A673 (cell line): Measurements from ENCODE around the gene PRKG1. TPM values are rescaled to one million over a fixed set of nuclear protein-coding genes. Genes with fewer than 3 reads are reported as not detected.

Experiments
- BruUV-seq: library from RNA; stranded (reverse); fragments of 400-500 nt; replicated peaks from 2 replicates; lab custom pipeline; 2021; lab: Mats Ljungman, UMichigan
- CTCF ChIA-PET: fragments of 300-600 bp; sonication (Branson Sonifier 250); formaldehyde crosslinking; loops from one replicate; lab custom pipeline; 2022; ENCODE audit warnings: antibody characterized with exemption; lab: Charles Lee
- POLR2A ChIA-PET: fragments of 300-600 bp; sonication (Branson Sonifier 250); formaldehyde crosslinking; loops from one replicate; lab custom pipeline; 2022; ENCODE audit warnings: antibody characterized with exemption; ENCODE audit not compliant: low non-redundant PET; lab: Charles Lee
- DNase-seq: peaks from one replicate; pipeline ENCODE4 v3.0.0-alpha.2; 2015; ENCODE audit warnings: low spot score
- H3K27ac ChIP-seq: fragments of 200-600 bp; sonication (generic); 2 replicates; pipeline ENCODE4 v1.5.1; 2016; ENCODE audit warnings: mixed run types, low read depth, mild to moderate bottlenecking, mixed read lengths, antibody characterized with exemption, low read length; ENCODE audit not compliant: poor library complexity, severe bottlenecking
- H3K27me3 ChIP-seq: fragments of 200-600 bp; sonication (generic); replicated peaks from 2 replicates; pipeline ENCODE4 v1.6.1; 2017; ENCODE audit warnings: mixed run types, low read depth, mild to moderate bottlenecking, mixed read lengths, antibody characterized with exemption, low read length; ENCODE audit not compliant: insufficient read depth, poor library complexity
- H3K36me3 ChIP-seq: fragments of 200-600 bp; sonication (generic); 2 replicates; pipeline ENCODE4 v1.6.1; 2016; ENCODE audit warnings: mixed run types, mild to moderate bottlenecking, mixed read lengths, antibody characterized with exemption, low read length; ENCODE audit not compliant: insufficient read depth, poor library complexity, severe bottlenecking
- H3K4me1 ChIP-seq: fragments of 200-600 bp; sonication (generic); 2 replicates; pipeline ENCODE4 v1.6.1; 2017; ENCODE audit warnings: mixed run types, mild to moderate bottlenecking, mixed read lengths, antibody characterized with exemption, low read length; ENCODE audit not compliant: insufficient read depth, poor library complexity, severe bottlenecking
- H3K4me3 ChIP-seq: fragments of 200-600 bp; sonication (generic); 2 replicates; pipeline ENCODE4 v1.5.1; 2016; ENCODE audit warnings: low read depth, mixed run types, mild to moderate bottlenecking, mixed read lengths, low read length; ENCODE audit not compliant: poor library complexity, severe bottlenecking
- H3K9me3 ChIP-seq: fragments of 200-600 bp; sonication (generic); 2 replicates; pipeline ENCODE4 v1.6.1; 2016; ENCODE audit warnings: mixed run types, low read depth, mild to moderate bottlenecking, mixed read lengths, antibody characterized with exemption, low read length; ENCODE audit not compliant: poor library complexity, severe bottlenecking
- CTCF ChIP-seq: fragments of 300-800, 200-600 bp; sonication (generic); conservative IDR thresholded peaks from 2 replicates; pipeline ENCODE4 v1.5.1; 2017; ENCODE audit warnings: low read depth, mild to moderate bottlenecking, antibody characterized with exemption, low read length, moderate library complexity, mixed read lengths
- EZH2 ChIP-seq: fragments of 200-600 bp; sonication (generic); IDR thresholded peaks from 2 replicates; pipeline ENCODE4 v1.6.1; 2017; ENCODE audit warnings: borderline replicate concordance, low read depth, mild to moderate bottlenecking, mixed read lengths, antibody characterized with exemption, low read length; ENCODE audit not compliant: poor library complexity, severe bottlenecking
- intact Hi-C: fragments of 100-400 bp; cut with micrococcal nuclease; formaldehyde crosslinking; loops from one replicate; pipeline ENCODE4 v1.10.0; 2022; ENCODE audit not compliant: unreplicated experiment
- total RNA-seq: library from RNA; stranded (reverse); gene quantifications from 2 replicates; pipeline ENCODE4 v1.2.3, GENCODE V29; 2021

PRKG1 gene
- total RNA-seq, 1 experiment from 2014 or later = 0.58 TPM

- Histone ChIP-seq H3K4me3 (no peak overlapping the region), H3K4me1 (no peaks in the 10 kb centered on the region), H3K9me3 (no peaks in the 10 kb centered on the region), H3K27ac (no peak overlapping the region), H3K36me3 (no peaks in the 10 kb centered on the region), H3K27me3 (peaks cover 14% of the 10 kb centered on the region)
- TF ChIP-seq EZH2 = no peak
- TF ChIP-seq CTCF = no peak
- DNase-seq = no peak
- CTCF ChIA-PET = no interaction called here
- intact Hi-C loops = no loop called here
- no TSS peak for BruUV-seq
- POLR2A ChIA-PET = no interaction called here
Measured at GRCh38 chr10:51523440-51523839, 449.2 kb downstream of the PRKG1 start.

DNA sequence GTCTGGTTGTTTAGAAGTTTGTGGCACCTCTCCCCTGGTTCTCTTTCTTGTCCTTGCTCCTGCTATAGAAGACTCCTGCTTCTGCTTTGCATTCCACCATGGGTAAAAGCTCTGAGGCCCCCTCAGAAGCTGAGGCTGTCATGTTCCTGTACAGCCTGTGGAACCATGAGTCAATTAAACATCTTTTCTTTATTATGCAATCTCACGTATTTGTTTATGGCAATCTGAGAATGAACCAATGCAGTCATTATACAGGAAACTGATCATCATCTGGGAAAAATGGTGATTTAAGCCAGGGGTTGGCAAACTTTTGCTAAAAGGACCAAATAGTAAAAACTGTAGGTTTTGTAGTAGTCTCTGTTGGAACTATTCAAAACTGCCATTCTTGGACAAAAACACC lies 449.8 kb downstream of the PRKG1 start:
- no peak for DNase-seq
- TF ChIP-seq CTCF (no peak), EZH2 (no peak)
- no peaks in the 10 kb centered on the region for H3K9me3 ChIP-seq
- intact Hi-C loops = no loop called here
- CTCF ChIA-PET = no interaction called here
- H3K4me1 ChIP-seq = no peaks in the 10 kb centered on the region
- POLR2A ChIA-PET = no interaction called here
- BruUV-seq = no TSS peak
- no peaks in the 10 kb centered on the region for H3K36me3 ChIP-seq
- peaks cover 16% of the 10 kb centered on the region for H3K27me3 ChIP-seq
- no peak overlapping the region for H3K4me3 ChIP-seq
- H3K27ac ChIP-seq = no peak overlapping the region

DNA sequence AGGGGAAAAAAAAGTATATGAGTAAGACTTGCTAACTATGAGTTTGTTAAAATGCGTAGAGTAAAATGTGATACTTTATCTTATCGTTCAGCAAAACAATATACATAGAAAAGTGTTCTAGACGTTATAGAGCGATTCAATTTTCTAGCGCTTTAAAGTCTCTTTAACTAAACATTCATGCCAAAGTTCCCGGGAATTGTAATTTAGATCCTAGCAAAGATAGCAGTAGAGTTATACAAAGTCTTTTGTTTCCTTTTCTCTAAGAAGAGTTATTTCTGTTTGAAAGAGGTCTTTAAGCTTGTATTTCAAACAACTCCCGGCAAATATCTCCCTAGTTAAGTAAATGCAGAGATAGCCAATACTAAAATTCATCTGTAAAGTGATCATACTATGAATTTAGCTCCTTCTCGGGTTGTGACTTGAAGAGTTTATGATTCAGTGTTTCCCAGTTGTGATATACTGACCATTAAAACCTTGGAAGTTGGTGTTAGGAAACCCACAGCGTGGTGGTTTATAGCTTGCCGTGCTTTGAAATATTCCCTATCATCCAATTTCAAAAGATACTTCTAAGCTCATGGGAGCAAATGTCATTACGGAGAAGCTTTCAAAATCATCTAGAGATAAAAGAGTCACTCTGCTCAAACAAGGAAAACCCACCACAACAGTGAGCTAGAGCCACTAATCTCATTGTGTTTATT lies 453.4 kb downstream of the PRKG1 start:
- POLR2A ChIA-PET = no interaction called here
- no TSS peak for BruUV-seq
- Histone ChIP-seq H3K27ac (no peak overlapping the region), H3K27me3 (peaks cover 16% of the 10 kb centered on the region), H3K4me3 (no peak overlapping the region), H3K9me3 (no peaks in the 10 kb centered on the region), H3K4me1 (no peaks in the 10 kb centered on the region), H3K36me3 (no peaks in the 10 kb centered on the region)
- TF ChIP-seq CTCF (no peak), EZH2 (no peak)
- DNase-seq = no peak
- intact Hi-C loops = no loop called here
- CTCF ChIA-PET = no interaction called here
